ENCODE results near the gene ARFIP2. TPM values are rescaled to one million over a fixed set of nuclear protein-coding genes. Genes with fewer than 3 reads are reported as not detected.

Gene ARFIP2
- total and polyA plus RNA-seq, 2 of the 8 experiments (the other 6 are each of a cell fraction or from before 2014, with no cell fraction given), result 48.3 to 48.7 TPM

DNA sequence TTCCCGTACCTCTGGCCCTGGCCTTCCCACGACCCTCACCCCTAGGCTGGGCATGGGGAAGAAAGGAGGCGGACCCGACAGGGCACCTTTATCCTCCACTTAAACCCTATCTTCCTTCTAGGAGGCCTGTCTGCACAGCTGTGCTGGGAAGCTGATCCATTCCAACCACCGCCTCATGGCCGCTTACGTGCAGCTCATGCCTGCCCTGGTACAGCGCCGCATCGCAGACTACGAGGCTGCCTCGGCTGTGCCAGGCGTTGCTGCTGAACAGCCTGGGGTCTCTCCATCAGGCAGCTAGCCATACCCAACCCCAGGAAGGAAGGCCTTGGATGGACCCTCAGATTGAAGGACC is 769 bp upstream of the ARFIP2 start:
- H3K9me3 ChIP-seq (ENCODE audit: insufficient read depth in 2 of 2, low read depth in 1 of 2, low read length in 1 of 2), result no peaks in the 10 kb centered on the region
- H3K4me3 ChIP-seq (ENCODE audit: extremely low read depth in 1 of 4, insufficient read depth in 2 of 4, low read depth in 3 of 4, low read length in 4 of 4), result peak overlapping the region; percentile 89 to 100 (median 100)
- H2BK12ac ChIP-seq (ENCODE audit: low read depth, low read length), result peak overlapping the region; percentile 94
- H2AFZ ChIP-seq (ENCODE audit: low read length), result no peak overlapping the region
- peak overlapping the region; percentile 94; the same call in 1 of the 2 replicates for H4K8ac ChIP-seq (ENCODE audit: extremely low read depth, insufficient read depth, low read length)
- peak overlapping the region; percentile 41 for H3K4ac ChIP-seq (replicated peaks; ENCODE audit: insufficient read length, low read depth, low read length)
- peaks cover 14 to 39% of the 10 kb centered on the region in 2 experiments for H3K79me2 ChIP-seq (ENCODE audit: control insufficient read depth in 1 of 2, insufficient read depth in 2 of 2, low read length in 2 of 2)
- peaks cover 21 to 69% (median 46%) of the 10 kb centered on the region in 4 experiments for H3K36me3 ChIP-seq (ENCODE audit: control insufficient read depth in 2 of 4, insufficient read depth in 4 of 4, low read length in 3 of 4)
- H4K91ac ChIP-seq (replicated peaks; ENCODE audit: insufficient read length, low read length), result no peak overlapping the region
- 40% methylated on average over 13 of the region's 13 CpGs; no CpG with 5 or more reads in 1 of the 2 experiments for WGBS, 2 experiments (ENCODE audit: extremely low coverage in 1 of 2, insufficient coverage in 1 of 2, insufficient read length in 1 of 2, insufficient replicate concordance in 2 of 2, low coverage in 1 of 2, low lambda C conversion rate in 2 of 2, missing lambda C conversion rate in 1 of 2)
- H3K27ac ChIP-seq (ENCODE audit: low read depth, low read length), result peak overlapping the region; percentile 93
- H3K79me1 ChIP-seq (ENCODE audit: low read depth, low read length), result peaks cover 14% of the 10 kb centered on the region
- peak overlapping the region; percentile 95 to 98 (median 97) for H3K9ac ChIP-seq (replicated peaks in 1 of 4; ENCODE audit: extremely low read depth in 1 of 4, low read depth in 3 of 4, low read length in 3 of 4)
- H3K4me1 ChIP-seq (replicated peaks in 1 of 4; ENCODE audit: control insufficient read depth in 3 of 4, insufficient read depth in 4 of 4, low read length in 3 of 4), result peaks cover 4 to 13% (median 5%) of the 10 kb centered on the region in 4 experiments
- ChIA-PET POLR2A (ENCODE audit: partially characterized antibody) (interaction anchor here (0.9 to 2.2 kb wide), 13 partner anchors 8 to 125 kb away, joined by 3 to 13 read pairs (median 5); partner anchors contain the start of genes DNHD1, HPX, SMPD1 and TRIM3), CTCF (ENCODE audit: partially characterized antibody) (interaction anchor here (0.9 to 2.5 kb wide), 11 partner anchors 8 to 212 kb away, joined by 3 to 12 read pairs (median 4); partner anchors contain the start of gene DNHD1)
- H2AK5ac ChIP-seq (ENCODE audit: low read depth, low read length), result peak overlapping the region; percentile 91
- H3K23ac ChIP-seq (ENCODE audit: insufficient read length), result no peak overlapping the region
- peak overlapping the region; percentile 97 to 99 for H3K4me2 ChIP-seq (ENCODE audit: insufficient read depth in 1 of 2, low read depth in 2 of 2, low read length in 2 of 2)
- H3K18ac ChIP-seq (ENCODE audit: extremely low read depth, low read length), result no peak overlapping the region
- H2BK120ac ChIP-seq (replicated peaks; ENCODE audit: low read depth, low read length), result no peak overlapping the region
- FAIRE-seq, result no peak
- no peak for DNase-seq (ENCODE audit: low read depth in 1 of 2, low spot score in 2 of 2)
- H3K14ac ChIP-seq (ENCODE audit: insufficient read length), result no peak overlapping the region
- H2BK20ac ChIP-seq (ENCODE audit: low read length), result no peak overlapping the region
- H4K5ac ChIP-seq (ENCODE audit: insufficient read length, low read depth, low read length), result peak overlapping the region; percentile 11
- H2BK5ac ChIP-seq (ENCODE audit: low read depth, low read length), result peak overlapping the region; percentile 92
- H4K20me1 ChIP-seq (replicated peaks in 1 of 2; ENCODE audit: control insufficient read depth in 1 of 2, insufficient read depth in 2 of 2, low read length in 2 of 2), result peaks cover 1 to 12% of the 10 kb centered on the region in 2 experiments
- peaks cover 11% of the 10 kb centered on the region for H3K23me2 ChIP-seq (ENCODE audit: low read depth, low read length)
- no peak for TF ChIP-seq HDAC2 (IDR thresholded peaks at IDR 0.05; ENCODE audit: borderline replicate concordance in 1 of 2, low read depth in 2 of 2, low read length in 2 of 2)
- H2BK15ac ChIP-seq (ENCODE audit: low read length), result 0 out of 2 replicates have a peak overlapping the region, but pooled peaks have one; percentile 67
- no peak overlapping the region for H3K56ac ChIP-seq (replicated peaks; ENCODE audit: insufficient read length, low read depth, low read length)
- no peaks in the 10 kb centered on the region for H3K27me3 ChIP-seq (replicated peaks in 1 of 4; ENCODE audit: control insufficient read depth in 3 of 4, extremely low read depth in 1 of 4, insufficient read depth in 3 of 4, low read length in 3 of 4)
